HG02763 (cell line): ENCODE measurements around the gene RAD23B.
"Not testable (repeated sequence)": the region's sequence is repeated elsewhere in the genome, so short reads cannot be mapped to it uniquely, and the experiment has no call there.

ENCODE experiments used
- ATAC-seq: cut with Tn5 transposase; IDR thresholded peaks from one replicate; pipeline ENCODE4 v1.9.1; 2021; ENCODE audit warnings: mild to moderate bottlenecking, moderate library complexity; ENCODE audit not compliant: unreplicated experiment

Gene RAD23B

GRCh38 chr9:107282759-107283622 is at the start of gene RAD23B:
TSS of gene RAD23B (plus strand) at chr9:107283279. CDS start at chr9:107283630, 351 bp downstream.
- ATAC-seq, result peak; percentile 80

- ATAC-seq, result no peak
These were observed 47.2 kb upstream of the RAD23B start for GRCh38 chr9:107235765-107236442.

- ATAC-seq, result no peak
These were observed 45.2 kb upstream of the RAD23B start for GRCh38 chr9:107237873-107238272.

- no peak for ATAC-seq
These were observed 43.6 kb upstream of the RAD23B start for GRCh38 chr9:107239474-107239873.

DNA sequence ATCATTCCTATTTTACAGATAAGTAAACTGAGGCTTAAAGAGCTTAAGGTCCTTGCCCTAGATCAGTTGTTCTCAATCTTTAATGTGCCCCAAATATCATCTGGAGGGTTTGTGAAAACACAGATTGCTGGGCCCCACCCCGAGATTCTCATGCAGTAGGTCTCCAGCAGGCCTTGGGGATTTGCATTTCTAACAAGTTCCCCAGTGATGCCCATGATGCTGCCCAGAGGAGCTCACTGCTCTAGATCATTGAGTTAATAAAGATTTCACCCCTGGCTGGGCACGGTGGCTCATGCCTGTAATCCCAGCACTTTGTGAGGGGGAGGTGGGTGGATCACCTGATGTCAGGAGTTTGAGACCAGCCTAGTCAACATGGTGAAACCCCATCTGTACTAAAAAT is 42.8 kb upstream of the RAD23B start:
- ATAC-seq, result no peak

DNA sequence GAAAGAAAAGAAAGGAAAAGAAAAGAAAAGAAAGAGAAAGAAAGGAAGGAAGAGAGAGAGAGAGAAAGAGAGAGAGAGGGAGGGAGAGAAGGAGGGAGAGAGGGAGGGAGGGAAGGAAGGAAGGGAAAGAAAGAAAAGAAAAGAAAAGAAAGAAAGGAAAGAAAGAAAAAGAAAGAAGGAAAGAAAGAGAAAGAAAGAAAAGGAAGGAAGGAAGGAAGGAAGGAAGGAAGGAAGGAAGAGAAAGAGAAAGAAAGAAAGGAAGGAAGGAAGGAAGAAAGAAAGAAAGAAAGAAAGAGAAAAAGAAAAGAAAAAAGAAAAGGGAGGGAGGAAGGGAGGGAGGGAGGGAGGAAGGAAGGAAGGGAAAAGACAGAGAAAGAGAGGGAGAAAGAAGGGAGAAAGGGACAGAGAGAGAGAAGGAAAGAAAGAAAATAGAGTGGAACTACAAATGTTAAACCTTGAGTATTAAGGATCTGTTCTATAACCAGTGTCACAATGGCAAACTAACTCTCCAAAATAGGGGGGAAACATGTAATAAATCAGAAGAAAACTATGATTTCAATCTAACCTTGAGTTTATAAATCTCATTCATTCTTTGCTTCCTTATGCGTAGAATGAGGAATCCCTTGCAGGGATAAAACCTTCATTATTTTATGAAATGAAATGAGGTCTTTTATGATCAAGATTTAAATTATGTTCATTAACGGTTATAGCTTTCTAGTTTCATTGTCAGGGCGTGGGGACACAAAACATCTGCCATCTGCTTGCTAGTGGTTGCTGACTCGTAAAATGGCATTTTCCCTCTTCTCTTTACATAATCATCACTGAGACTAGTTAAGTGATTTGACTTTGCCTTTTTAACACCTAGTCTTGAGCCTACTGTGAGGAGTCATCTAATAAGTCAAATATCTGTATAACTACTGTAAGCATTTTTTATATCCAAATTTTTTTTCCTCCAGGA is 40.7 kb upstream of the RAD23B start:
- ATAC-seq, result no peak

- ATAC-seq, result peak; percentile 58
These were observed 39.3 kb upstream of the RAD23B start for GRCh38 chr9:107243742-107244141.

- ATAC-seq, result no peak
These were observed 36.5 kb upstream of the RAD23B start for GRCh38 chr9:107246259-107247254.

DNA sequence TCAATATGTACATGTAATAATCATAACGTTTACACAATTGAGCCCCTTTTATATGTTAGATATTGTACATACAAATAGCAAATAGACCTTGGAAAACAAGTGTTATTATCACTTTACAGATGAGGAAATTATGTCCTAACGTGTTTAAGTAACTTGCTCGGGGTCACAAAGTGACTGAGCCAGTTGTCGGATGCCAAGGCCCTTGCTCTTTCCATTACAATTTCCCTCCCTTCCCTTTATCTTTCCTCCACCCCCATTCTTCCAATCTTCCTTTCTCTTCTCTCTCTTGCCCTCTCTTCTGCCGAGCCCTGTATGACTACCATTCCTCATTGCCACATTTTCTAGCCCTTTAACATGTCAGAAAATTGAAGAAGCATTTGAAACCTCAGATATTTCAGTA is 34.4 kb upstream of the RAD23B start:
- no peak for ATAC-seq

GRCh38 chr9:107249131-107249533 is 33.9 kb upstream of the RAD23B start:
- no peak for ATAC-seq

- no peak for ATAC-seq
These were observed 33.3 kb upstream of the RAD23B start for GRCh38 chr9:107249665-107250285.

- no peak for ATAC-seq
These were observed 31.2 kb upstream of the RAD23B start for GRCh38 chr9:107251756-107252322.

DNA sequence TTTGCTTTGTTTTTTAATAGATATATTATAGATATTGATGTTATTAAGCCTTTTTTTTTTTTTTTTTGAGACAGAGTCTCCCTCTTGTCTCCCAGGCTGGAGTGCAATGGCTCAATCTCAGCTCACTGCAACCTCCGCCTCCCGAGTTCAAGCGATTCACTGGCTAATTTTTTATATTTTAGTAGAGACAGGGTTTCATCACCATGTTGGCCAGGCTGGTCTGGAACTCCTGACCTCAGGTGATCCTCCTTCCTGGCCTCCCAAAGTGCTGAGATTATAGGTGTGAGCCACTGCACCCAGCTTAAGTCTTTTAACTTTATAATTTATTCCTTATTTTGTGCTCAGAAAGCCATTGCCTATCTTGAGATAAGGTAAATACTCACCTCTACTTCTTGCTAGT is 24.2 kb upstream of the RAD23B start:
- no peak for ATAC-seq

GRCh38 chr9:107259751-107260313 is 23.2 kb upstream of the RAD23B start:
- ATAC-seq, result not testable (repeated sequence)

DNA sequence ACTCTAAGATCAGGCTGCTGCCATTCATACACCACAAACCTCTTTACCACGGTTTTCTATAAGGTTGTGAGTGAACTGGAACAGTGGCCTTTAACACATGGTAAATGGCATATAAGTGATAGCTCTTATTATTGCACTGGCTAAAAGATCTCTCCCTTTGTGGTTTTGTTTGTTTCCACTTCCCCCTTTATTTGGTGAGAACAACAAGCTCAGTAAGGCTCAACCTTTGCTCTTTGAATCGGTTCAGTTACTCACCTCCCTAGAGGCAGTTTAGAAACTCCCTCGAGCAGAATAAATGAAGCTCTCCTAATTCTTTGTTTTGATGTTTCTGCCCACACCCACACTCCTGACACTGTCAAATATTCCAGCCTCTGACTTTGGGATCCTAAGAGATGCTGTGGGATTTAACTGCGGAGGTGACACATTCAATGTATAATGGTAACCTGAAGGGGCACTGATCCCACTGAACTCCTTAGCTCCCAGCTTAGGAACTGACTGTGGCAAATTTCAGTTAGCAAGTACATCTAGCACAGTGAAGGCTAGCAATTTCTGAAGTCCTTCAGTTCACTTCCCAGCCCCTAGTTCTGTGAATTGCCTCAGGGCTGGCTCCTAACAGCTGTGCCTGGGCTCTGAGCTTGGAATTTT is 22.5 kb upstream of the RAD23B start:
- peak; percentile 99 for ATAC-seq

- no peak for ATAC-seq
These were observed 22.0 kb upstream of the RAD23B start for GRCh38 chr9:107261106-107261505.

GRCh38 chr9:107263289-107263688 is 19.8 kb upstream of the RAD23B start:
- no peak for ATAC-seq
